A549 (cell line): ENCODE measurements around the gene FERD3L.

Source experiments
- BHLHE40 ChIP-seq: IDR thresholded peaks from 2 replicates; pipeline ENCODE4 v1.6.1; 2012; ENCODE audit warnings: low read depth, low read length, inconsistent platforms
- KDM1A ChIP-seq: fragments of 200-600 bp; sonication (generic); IDR thresholded peaks from 2 replicates; pipeline ENCODE4 v1.6.1; 2016; ENCODE audit warnings: low read depth, mild to moderate bottlenecking
- POLR2A ChIP-seq: IDR thresholded peaks from 2 replicates; pipeline ENCODE4 v1.6.1; 2012; ENCODE audit warnings: mild to moderate bottlenecking, low read length
- TF ChIP-seq, protein P1 (sequence below): fragments of 200-600 bp; sonication (generic); IDR thresholded peaks from 2 replicates; pipeline ENCODE4 v1.6.1; 2016; ENCODE audit warnings: antibody characterized with exemption, mild to moderate bottlenecking, moderate library complexity
- TF ChIP-seq, protein P2 (sequence below): fragments of 150-350 bp; IDR thresholded peaks from 2 replicates; pipeline ENCODE4 v1.6.1; 2014; ENCODE audit warnings: low read depth, mild to moderate bottlenecking, low read length
- TF ChIP-seq, protein P3 (sequence below): fragments of >200 bp; sonication (Bioruptor Twin); formaldehyde crosslinking; IDR thresholded peaks from 3 replicates; pipeline ENCODE4 v1.5.1; 2016

DNA sequence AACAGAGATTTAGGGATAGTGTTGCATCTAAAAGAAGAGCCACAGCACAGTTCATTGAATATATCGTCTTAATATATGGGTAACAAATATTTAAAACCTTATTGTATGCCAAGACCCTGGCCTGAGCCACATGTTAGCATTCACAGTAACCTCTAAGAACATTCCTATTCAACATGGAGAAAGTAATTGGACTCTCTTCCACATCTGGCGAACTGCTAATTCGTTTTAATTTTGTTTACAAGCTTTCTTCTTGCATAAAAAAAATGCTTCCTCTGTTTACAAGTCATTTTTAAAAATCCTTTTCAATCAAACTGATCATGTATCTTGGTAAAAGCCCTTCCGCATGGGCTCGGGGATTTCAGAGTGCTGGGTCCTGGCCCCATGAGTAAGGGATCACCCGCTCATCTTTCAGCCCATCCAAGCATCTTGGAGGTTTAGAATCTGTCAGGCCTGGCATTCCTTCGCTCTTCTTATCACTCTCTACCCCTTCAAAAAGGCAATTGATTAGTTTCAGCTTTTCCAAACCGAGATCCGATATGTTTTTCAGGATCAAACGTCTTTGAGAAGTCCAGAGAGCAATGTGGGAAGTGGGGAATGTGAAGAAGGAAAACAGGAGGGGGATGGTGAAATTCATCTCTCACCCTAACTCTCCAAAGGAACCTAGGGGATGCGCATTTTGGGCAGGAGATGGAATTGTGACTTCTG, 35.0 kb downstream of the FERD3L start:
- TF ChIP-seq, protein P1, sequence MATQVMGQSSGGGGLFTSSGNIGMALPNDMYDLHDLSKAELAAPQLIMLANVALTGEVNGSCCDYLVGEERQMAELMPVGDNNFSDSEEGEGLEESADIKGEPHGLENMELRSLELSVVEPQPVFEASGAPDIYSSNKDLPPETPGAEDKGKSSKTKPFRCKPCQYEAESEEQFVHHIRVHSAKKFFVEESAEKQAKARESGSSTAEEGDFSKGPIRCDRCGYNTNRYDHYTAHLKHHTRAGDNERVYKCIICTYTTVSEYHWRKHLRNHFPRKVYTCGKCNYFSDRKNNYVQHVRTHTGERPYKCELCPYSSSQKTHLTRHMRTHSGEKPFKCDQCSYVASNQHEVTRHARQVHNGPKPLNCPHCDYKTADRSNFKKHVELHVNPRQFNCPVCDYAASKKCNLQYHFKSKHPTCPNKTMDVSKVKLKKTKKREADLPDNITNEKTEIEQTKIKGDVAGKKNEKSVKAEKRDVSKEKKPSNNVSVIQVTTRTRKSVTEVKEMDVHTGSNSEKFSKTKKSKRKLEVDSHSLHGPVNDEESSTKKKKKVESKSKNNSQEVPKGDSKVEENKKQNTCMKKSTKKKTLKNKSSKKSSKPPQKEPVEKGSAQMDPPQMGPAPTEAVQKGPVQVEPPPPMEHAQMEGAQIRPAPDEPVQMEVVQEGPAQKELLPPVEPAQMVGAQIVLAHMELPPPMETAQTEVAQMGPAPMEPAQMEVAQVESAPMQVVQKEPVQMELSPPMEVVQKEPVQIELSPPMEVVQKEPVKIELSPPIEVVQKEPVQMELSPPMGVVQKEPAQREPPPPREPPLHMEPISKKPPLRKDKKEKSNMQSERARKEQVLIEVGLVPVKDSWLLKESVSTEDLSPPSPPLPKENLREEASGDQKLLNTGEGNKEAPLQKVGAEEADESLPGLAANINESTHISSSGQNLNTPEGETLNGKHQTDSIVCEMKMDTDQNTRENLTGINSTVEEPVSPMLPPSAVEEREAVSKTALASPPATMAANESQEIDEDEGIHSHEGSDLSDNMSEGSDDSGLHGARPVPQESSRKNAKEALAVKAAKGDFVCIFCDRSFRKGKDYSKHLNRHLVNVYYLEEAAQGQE = no peak
- TF ChIP-seq, protein P2, sequence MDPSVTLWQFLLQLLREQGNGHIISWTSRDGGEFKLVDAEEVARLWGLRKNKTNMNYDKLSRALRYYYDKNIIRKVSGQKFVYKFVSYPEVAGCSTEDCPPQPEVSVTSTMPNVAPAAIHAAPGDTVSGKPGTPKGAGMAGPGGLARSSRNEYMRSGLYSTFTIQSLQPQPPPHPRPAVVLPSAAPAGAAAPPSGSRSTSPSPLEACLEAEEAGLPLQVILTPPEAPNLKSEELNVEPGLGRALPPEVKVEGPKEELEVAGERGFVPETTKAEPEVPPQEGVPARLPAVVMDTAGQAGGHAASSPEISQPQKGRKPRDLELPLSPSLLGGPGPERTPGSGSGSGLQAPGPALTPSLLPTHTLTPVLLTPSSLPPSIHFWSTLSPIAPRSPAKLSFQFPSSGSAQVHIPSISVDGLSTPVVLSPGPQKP = no peak
- TF ChIP-seq, protein P3, sequence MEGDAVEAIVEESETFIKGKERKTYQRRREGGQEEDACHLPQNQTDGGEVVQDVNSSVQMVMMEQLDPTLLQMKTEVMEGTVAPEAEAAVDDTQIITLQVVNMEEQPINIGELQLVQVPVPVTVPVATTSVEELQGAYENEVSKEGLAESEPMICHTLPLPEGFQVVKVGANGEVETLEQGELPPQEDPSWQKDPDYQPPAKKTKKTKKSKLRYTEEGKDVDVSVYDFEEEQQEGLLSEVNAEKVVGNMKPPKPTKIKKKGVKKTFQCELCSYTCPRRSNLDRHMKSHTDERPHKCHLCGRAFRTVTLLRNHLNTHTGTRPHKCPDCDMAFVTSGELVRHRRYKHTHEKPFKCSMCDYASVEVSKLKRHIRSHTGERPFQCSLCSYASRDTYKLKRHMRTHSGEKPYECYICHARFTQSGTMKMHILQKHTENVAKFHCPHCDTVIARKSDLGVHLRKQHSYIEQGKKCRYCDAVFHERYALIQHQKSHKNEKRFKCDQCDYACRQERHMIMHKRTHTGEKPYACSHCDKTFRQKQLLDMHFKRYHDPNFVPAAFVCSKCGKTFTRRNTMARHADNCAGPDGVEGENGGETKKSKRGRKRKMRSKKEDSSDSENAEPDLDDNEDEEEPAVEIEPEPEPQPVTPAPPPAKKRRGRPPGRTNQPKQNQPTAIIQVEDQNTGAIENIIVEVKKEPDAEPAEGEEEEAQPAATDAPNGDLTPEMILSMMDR = no peak
- TF ChIP-seq BHLHE40 = no peak
- no peak for TF ChIP-seq POLR2A
- no peak for TF ChIP-seq KDM1A
